Suprapubic skin (tissue), 4 donors: Measurements from ENCODE around the gene SLC44A1. TPM values are rescaled to one million over a fixed set of nuclear protein-coding genes. Genes with fewer than 3 reads are reported as not detected.

Experiments
- DNase-seq, 2 donors: peaks; one replicate each; pipeline ENCODE4 v3.0.0-alpha.2; 2019; ENCODE audit warnings: low spot score in 2 of 2
- H3K27ac ChIP-seq: fragments of 200-600 bp; sonication (generic); one replicate; pipeline ENCODE4 v1.5.1; 2019
- H3K27me3 ChIP-seq: fragments of 200-600 bp; sonication (generic); one replicate; pipeline ENCODE4 v1.5.1; 2019
- H3K36me3 ChIP-seq: fragments of 200-600 bp; sonication (generic); one replicate; pipeline ENCODE4 v1.5.1; 2019
- H3K4me1 ChIP-seq: fragments of 200-600 bp; sonication (generic); one replicate; pipeline ENCODE4 v1.5.1; 2019
- H3K4me3 ChIP-seq: fragments of 200-600 bp; sonication (generic); one replicate; pipeline ENCODE4 v1.5.1; 2019; ENCODE audit warnings: mild to moderate bottlenecking
- H3K9me3 ChIP-seq: fragments of 200-600 bp; sonication (generic); one replicate; pipeline ENCODE4 v1.5.1; 2019
- CTCF ChIP-seq, 2 donors: fragments of 200-600 bp in 1 of 2; fragments of 450-650 bp in 1 of 2; sonication (generic) in 1 of 2; IDR thresholded peaks; one replicate each; pipeline ENCODE4 v1.5.1; 2016 to 2019; ENCODE audit warnings: antibody characterized with exemption in 2 of 2, mild to moderate bottlenecking in 1 of 2, moderate library complexity in 1 of 2
- EP300 ChIP-seq: sonication (generic); formaldehyde crosslinking; IDR thresholded peaks from one replicate; pipeline ENCODE4 v1.6.1; 2017; ENCODE audit warnings: antibody characterized with exemption
- POLR2A ChIP-seq, 2 donors: fragments of 450-650 bp; IDR thresholded peaks; one replicate each; pipeline ENCODE4 v1.6.1; 2017; ENCODE audit warnings: antibody characterized with exemption in 2 of 2, mild to moderate bottlenecking in 2 of 2, moderate library complexity in 2 of 2
- POLR2AphosphoS5 ChIP-seq, 3 donors: sonication (generic); formaldehyde crosslinking; IDR thresholded peaks; one replicate each; pipeline ENCODE4 v1.6.1; 2017; ENCODE audit warnings: antibody characterized with exemption in 3 of 3
- WGBS: methylation state at CpG from one replicate; pipeline ENCODE4 v1.1.5; 2018; 5-methylcytosine and 5-hydroxymethylcytosine counted together
- total RNA-seq, 4 donors: library from RNA; depleted of rRNA; stranded (reverse); fragments of >200 nt; gene quantifications; one replicate each; pipeline ENCODE4 v1.1.0, GENCODE V29; 2016

The SLC44A1 gene
- total RNA-seq, 4 donors from 2014 or later = 36.2 to 79.0 (median 57.2) TPM

GRCh38 chr9:105466898-105467455 lies 222.5 kb downstream of the SLC44A1 start:
- WGBS = 89% methylated on average over 3 of the region's 3 CpGs
- Histone ChIP-seq H3K27ac (no peak overlapping the region), H3K36me3 (peaks cover 19% of the 10 kb centered on the region), H3K9me3 (no peaks in the 10 kb centered on the region), H3K4me3 (no peak overlapping the region), H3K4me1 (no peaks in the 10 kb centered on the region), H3K27me3 (no peaks in the 10 kb centered on the region)
- DNase-seq = no peak
- no peak for TF ChIP-seq CTCF (IDR thresholded peaks at IDR 0.05)
- TF ChIP-seq POLR2AphosphoS5 (IDR thresholded peaks at IDR 0.05) = no peak
- no peak for TF ChIP-seq POLR2A (IDR thresholded peaks at IDR 0.05)
- no peak for TF ChIP-seq EP300

GRCh38 chr9:105468875-105469274 lies 224.4 kb downstream of the SLC44A1 start:
- DNase-seq = no peak
- TF ChIP-seq POLR2A (IDR thresholded peaks at IDR 0.05) = no peak
- TF ChIP-seq POLR2AphosphoS5 (IDR thresholded peaks at IDR 0.05) = no peak
- TF ChIP-seq CTCF (IDR thresholded peaks at IDR 0.05) = no peak
- no peak for TF ChIP-seq EP300
- Histone ChIP-seq H3K27ac (no peak overlapping the region), H3K4me3 (no peak overlapping the region), H3K9me3 (no peaks in the 10 kb centered on the region), H3K27me3 (no peaks in the 10 kb centered on the region), H3K4me1 (no peaks in the 10 kb centered on the region), H3K36me3 (peaks cover 19% of the 10 kb centered on the region)
- WGBS = 93% methylated on average over 1 of the region's 1 CpG

- peaks cover 4% of the 10 kb centered on the region for H3K36me3 ChIP-seq
- TF ChIP-seq EP300 (no peak), POLR2A (IDR thresholded peaks at IDR 0.05) (no peak), POLR2AphosphoS5 (IDR thresholded peaks at IDR 0.05) (no peak), CTCF (IDR thresholded peaks at IDR 0.05) (no peak)
- no peak overlapping the region for H3K4me3 ChIP-seq
- no peak overlapping the region for H3K27ac ChIP-seq
- no peaks in the 10 kb centered on the region for H3K27me3 ChIP-seq
- no peaks in the 10 kb centered on the region for H3K9me3 ChIP-seq
- DNase-seq = no peak
- no peaks in the 10 kb centered on the region for H3K4me1 ChIP-seq
- 100% methylated on average over 2 of the region's 2 CpGs for WGBS
Observed at GRCh38 chr9:105473221-105473620, 228.8 kb downstream of the SLC44A1 start.

- Histone ChIP-seq H3K36me3 (no peaks in the 10 kb centered on the region), H3K27ac (no peak overlapping the region), H3K4me3 (no peak overlapping the region), H3K27me3 (no peaks in the 10 kb centered on the region), H3K4me1 (no peaks in the 10 kb centered on the region), H3K9me3 (no peaks in the 10 kb centered on the region)
- 79% methylated on average over 2 of the region's 2 CpGs for WGBS
- no peak for TF ChIP-seq POLR2AphosphoS5 (IDR thresholded peaks at IDR 0.05)
- no peak for TF ChIP-seq CTCF (IDR thresholded peaks at IDR 0.05)
- no peak for TF ChIP-seq EP300
- TF ChIP-seq POLR2A (IDR thresholded peaks at IDR 0.05) = no peak
- DNase-seq = no peak
Observed at GRCh38 chr9:105475302-105475701, 230.9 kb downstream of the SLC44A1 start.

- no peaks in the 10 kb centered on the region for H3K36me3 ChIP-seq
- no peaks in the 10 kb centered on the region for H3K4me1 ChIP-seq
- TF ChIP-seq POLR2A (IDR thresholded peaks at IDR 0.05) (no peak), CTCF (IDR thresholded peaks at IDR 0.05) (no peak), EP300 (no peak), POLR2AphosphoS5 (IDR thresholded peaks at IDR 0.05) (no peak)
- DNase-seq = no peak
- no peaks in the 10 kb centered on the region for H3K27me3 ChIP-seq
- no peak overlapping the region for H3K27ac ChIP-seq
- no peak overlapping the region for H3K4me3 ChIP-seq
- no peaks in the 10 kb centered on the region for H3K9me3 ChIP-seq
Observed at GRCh38 chr9:105479846-105480245, 235.4 kb downstream of the SLC44A1 start.
